GM13977 (cell line): ENCODE results near the gene GPHN.
"Not testable (repeated sequence)": the region's sequence is repeated elsewhere in the genome, so short reads cannot be mapped to it uniquely, and the experiment has no call there.

Source experiments
- DNase-seq: peaks from one replicate; pipeline ENCODE4 v3.0.0; 2012; ENCODE audit warnings: low spot score
- CTCF ChIP-seq: IDR thresholded peaks from 2 replicates; pipeline ENCODE4 v1.5.1; 2012; ENCODE audit warnings: mild to moderate bottlenecking, control low read depth; ENCODE audit not compliant: insufficient read depth; ENCODE audit errors: extremely low read depth, missing control alignments
- in situ Hi-C: fragments of 300-500 bp; cut with MboI; formaldehyde crosslinking; loops from one replicate; pipeline ENCODE4 v1.12.0; 2022; ENCODE audit warnings: low sequenced_read_pairs, low pct_unique_long_range_greater_than_20kb, mixed read lengths, inconsistent platforms; ENCODE audit not compliant: unreplicated experiment

Gene GPHN

GRCh38 chr14:66680216-66680615, 172.3 kb downstream of the GPHN start:
- no peak for DNase-seq
- no peak for TF ChIP-seq CTCF
- in situ Hi-C loops, result no loop called here

- no peak for DNase-seq
- no peak for TF ChIP-seq CTCF
- in situ Hi-C loops, result no loop called here
These were observed 188.4 kb downstream of the GPHN start for GRCh38 chr14:66696326-66696725.

DNA sequence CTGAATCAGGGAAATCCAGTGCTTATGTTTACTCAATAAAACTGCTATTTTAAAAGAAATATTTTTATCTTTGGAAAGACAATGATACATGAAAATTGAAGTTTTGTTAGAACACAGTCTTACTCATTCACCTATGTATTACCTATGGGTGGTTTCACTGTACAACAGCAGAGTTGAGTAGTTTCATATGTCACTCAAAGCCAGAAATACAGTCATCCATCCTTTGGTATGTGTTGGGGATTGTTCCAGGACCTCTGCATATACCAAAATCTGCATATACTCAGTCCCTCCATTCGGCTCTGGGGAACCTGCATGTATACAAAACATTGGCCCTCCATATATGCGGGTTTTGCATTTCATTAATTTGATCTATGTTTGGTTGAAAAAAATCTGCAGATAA, 190.6 kb downstream of the GPHN start:
- in situ Hi-C loops, result no loop called here
- DNase-seq, result no peak
- no peak for TF ChIP-seq CTCF

DNA sequence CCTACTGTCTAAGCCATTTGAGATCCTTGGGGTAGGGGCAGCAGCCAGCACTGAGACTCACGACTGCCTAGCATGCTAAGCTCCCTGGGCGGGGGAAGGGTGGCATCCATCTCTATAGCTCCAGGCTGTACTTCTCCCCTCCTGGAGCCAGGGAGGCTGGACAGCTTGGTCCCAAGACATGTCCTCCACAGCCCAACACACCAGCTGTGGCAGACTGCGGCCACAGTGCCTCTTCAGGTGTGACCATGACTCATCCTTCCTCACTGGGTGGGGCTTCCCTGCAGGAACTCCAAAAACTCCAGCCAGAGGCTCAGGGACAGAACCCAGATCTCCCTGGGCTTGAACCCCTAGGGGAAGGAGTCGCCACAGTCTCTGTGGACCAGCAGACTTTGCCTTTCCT, 193.9 kb downstream of the GPHN start:
- DNase-seq, result no peak
- in situ Hi-C loops, result no loop called here
- no peak for TF ChIP-seq CTCF

- in situ Hi-C loops, result no loop called here
These were observed 200.3 kb downstream of the GPHN start for GRCh38 chr14:66708267-66708666.

GRCh38 chr14:66709291-66709690, 201.3 kb downstream of the GPHN start:
- in situ Hi-C loops, result no loop called here
- TF ChIP-seq CTCF, result no peak
- DNase-seq, result no peak

More at GRCh38 chr14:66708267-66708666, 200.3 kb downstream of the GPHN start:
- no peak for DNase-seq
- no peak for TF ChIP-seq CTCF

- DNase-seq, in situ Hi-C loops: not testable (repeated sequence)
These were observed 206.3 kb downstream of the GPHN start for GRCh38 chr14:66714291-66714690.

DNA sequence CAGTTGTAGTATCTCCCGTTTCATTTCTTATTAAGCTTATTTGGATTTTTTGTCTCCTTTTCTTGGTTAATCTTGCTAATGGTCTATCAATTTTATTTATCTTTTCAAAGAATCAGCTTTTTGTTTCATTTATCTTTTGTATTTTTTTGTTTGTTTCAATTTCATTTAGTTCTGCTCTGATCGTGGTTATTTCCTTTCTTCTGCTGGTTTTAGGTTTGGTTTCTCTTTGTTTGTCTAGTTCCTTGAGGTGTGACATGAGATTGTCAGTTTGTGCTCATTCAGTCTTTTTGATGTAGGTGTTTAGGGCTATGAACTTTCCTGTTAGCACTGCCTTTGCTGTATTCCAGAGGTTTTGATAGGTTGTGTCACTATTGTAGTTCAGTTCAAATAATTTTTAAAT, 207.4 kb downstream of the GPHN start:
- DNase-seq, in situ Hi-C loops: not testable (repeated sequence)
